SK-N-SH (cell line): Measurements from ENCODE around the gene AP4E1. TPM values are rescaled to one million over a fixed set of nuclear protein-coding genes. Genes with fewer than 3 reads are reported as not detected.
"Not testable (repeated sequence)": the region's sequence is repeated elsewhere in the genome, so short reads cannot be mapped to it uniquely, and the experiment has no call there.

Experiments used
- CTCF ChIA-PET: fragments of 300-600, 350-600 bp; formaldehyde crosslinking; extraction: SDS; loops from one replicate; lab custom pipeline; 2021; lab: Yijun Ruan, JAX
- POLR2A ChIA-PET: fragments of 350-600 bp; sonication (Branson Sonifier 250); formaldehyde crosslinking; extraction: SDS; loops from one replicate; lab custom pipeline; 2020; ENCODE audit warnings: antibody characterized with exemption, inconsistent platforms; lab: Yijun Ruan, JAX
- DNase-seq: peaks from one replicate; pipeline ENCODE4 v3.0.0; 2012
- H2AFZ ChIP-seq: fragments of 200-600 bp; sonication (generic); 2 replicates; pipeline ENCODE4 v1.8.1; 2016; ENCODE audit warnings: antibody characterized with exemption, mild to moderate bottlenecking, low read depth
- H3F3A ChIP-seq: fragments of 200-600 bp; sonication (generic); replicated peaks from 2 replicates; pipeline ENCODE3; 2016; ENCODE audit warnings: antibody characterized with exemption, mild to moderate bottlenecking; ENCODE audit not compliant: insufficient read depth
- H3K27ac ChIP-seq, 2 experiments: fragments of 200-500 bp in 1 of 2; fragments of 200-600 bp in 1 of 2; sonication (Bioruptor generic) in 1 of 2; sonication (generic), shearing (Covaris generic) in 1 of 2; 2 replicates each; pipeline versions ENCODE4 v1.5.1 to v1.6.1; 2014 to 2016; ENCODE audit warnings: low read depth in 2 of 2, inconsistent platforms in 1 of 2, low read length in 1 of 2, mild to moderate bottlenecking in 1 of 2, mixed read lengths in 1 of 2
- H3K27me3 ChIP-seq: fragments of 200-600 bp; sonication (generic), shearing (Covaris generic); 2 replicates; pipeline ENCODE4 v1.6.1; 2016; ENCODE audit warnings: mixed run types; ENCODE audit not compliant: insufficient read depth
- H3K36me3 ChIP-seq, 2 experiments: fragments of 200-500 bp in 1 of 2; fragments of 200-600 bp in 1 of 2; sonication (Bioruptor generic) in 1 of 2; sonication (generic) in 1 of 2; replicated peaks in 1 of 2; 2 replicates each; pipeline versions ENCODE3 to v1.5.1; 2014 to 2016; ENCODE audit warnings: low read length in 1 of 2, mild to moderate bottlenecking in 1 of 2; ENCODE audit not compliant: insufficient read depth in 2 of 2, control insufficient read depth in 1 of 2
- H3K4me1 ChIP-seq, 2 experiments: fragments of 200-500 bp in 1 of 2; fragments of 200-600 bp in 1 of 2; sonication (Bioruptor generic) in 1 of 2; sonication (generic), shearing (Covaris generic) in 1 of 2; 2 replicates each; pipeline versions ENCODE4 v1.5.1 to v1.6.1; 2014 to 2016; ENCODE audit warnings: low read depth in 1 of 2, low read length in 1 of 2, mixed run types in 1 of 2; ENCODE audit not compliant: insufficient read depth in 2 of 2, control insufficient read depth in 1 of 2
- H3K4me2 ChIP-seq: fragments of 200-600 bp; sonication (generic), shearing (Covaris generic); 2 replicates; pipeline ENCODE4 v1.6.1; 2017; ENCODE audit warnings: mixed run types
- H3K4me3 ChIP-seq, 2 experiments: fragments of 200-500 bp in 1 of 2; fragments of 200-600 bp in 1 of 2; sonication (Bioruptor generic) in 1 of 2; sonication (generic), shearing (Covaris generic) in 1 of 2; 2 replicates each; pipeline versions ENCODE4 v1.5.1 to v1.8.1; 2014 to 2016; ENCODE audit warnings: low read depth in 2 of 2, inconsistent platforms in 1 of 2, low read length in 1 of 2, mild to moderate bottlenecking in 1 of 2, mixed read lengths in 1 of 2, moderate library complexity in 1 of 2
- H3K79me2 ChIP-seq: fragments of 200-600 bp; sonication (generic); 2 replicates; pipeline ENCODE4 v1.8.1; 2017; ENCODE audit warnings: mild to moderate bottlenecking; ENCODE audit not compliant: insufficient read depth
- H3K9ac ChIP-seq: fragments of 200-600 bp; sonication (generic); 2 replicates; pipeline ENCODE4 v1.6.1; 2017; ENCODE audit warnings: mixed run types
- H3K9me2 ChIP-seq: fragments of 200-600 bp; sonication (generic); 2 replicates; pipeline ENCODE4 v1.6.1; 2017; ENCODE audit warnings: mixed run types
- H3K9me3 ChIP-seq: fragments of 200-600 bp; sonication (generic); 2 replicates; pipeline ENCODE4 v1.6.1; 2017; ENCODE audit warnings: mixed run types, mild to moderate bottlenecking, moderate library complexity
- H4K20me1 ChIP-seq: fragments of 200-600 bp; sonication (generic); 2 replicates; pipeline ENCODE4 v1.6.1; 2017; ENCODE audit warnings: mild to moderate bottlenecking, mixed run types; ENCODE audit not compliant: insufficient read depth
- CHD2 ChIP-seq: fragments of 150-350 bp; IDR thresholded peaks from 2 replicates; pipeline ENCODE4 v1.6.1; 2018; ENCODE audit warnings: low read length; ENCODE audit not compliant: partially characterized antibody
- CTCF ChIP-seq: fragments of 200-600 bp; sonication (generic); IDR thresholded peaks from 2 replicates; pipeline ENCODE4 v1.6.1; 2017; ENCODE audit warnings: antibody characterized with exemption, mild to moderate bottlenecking, moderate library complexity
- FOXJ3 ChIP-seq: sonication (generic); formaldehyde crosslinking; IDR thresholded peaks from 2 replicates; pipeline ENCODE4 v1.5.1; 2020; ENCODE audit warnings: mild to moderate bottlenecking, missing genetic modification reagents
- FOXM1 ChIP-seq: IDR thresholded peaks from 2 replicates; pipeline ENCODE4 v1.4.0; 2012; ENCODE audit warnings: low read depth, mild to moderate bottlenecking
- GABPA ChIP-seq: IDR thresholded peaks from 2 replicates; pipeline ENCODE4 v1.4.0; 2012; ENCODE audit warnings: low read depth, mild to moderate bottlenecking
- NRF1 ChIP-seq: IDR thresholded peaks from 2 replicates; pipeline ENCODE4 v1.6.1; 2012; ENCODE audit warnings: low read depth, mild to moderate bottlenecking, low read length
- REST ChIP-seq: IDR thresholded peaks from 2 replicates; pipeline ENCODE4 v1.6.1; 2012; ENCODE audit warnings: mild to moderate bottlenecking, low read depth, low read length, moderate library complexity
- RFX5 ChIP-seq: IDR thresholded peaks from 2 replicates; pipeline ENCODE4 v1.6.1; 2012; ENCODE audit warnings: mild to moderate bottlenecking, improper control_type of control experiment, low read length
- RXRA ChIP-seq: IDR thresholded peaks from 2 replicates; pipeline ENCODE4 v1.4.0; 2012; ENCODE audit warnings: low read depth, mild to moderate bottlenecking, borderline replicate concordance
- SIN3A ChIP-seq: IDR thresholded peaks from 2 replicates; pipeline ENCODE4 v1.6.1; 2012; ENCODE audit warnings: low read depth, mild to moderate bottlenecking, low read length, moderate library complexity, borderline replicate concordance
- SMC3 ChIP-seq: IDR thresholded peaks from 2 replicates; pipeline ENCODE4 v1.6.1; 2012; ENCODE audit warnings: low read depth, low read length, improper control_type of control experiment
- TAF1 ChIP-seq: IDR thresholded peaks from 2 replicates; pipeline ENCODE4 v1.6.1; 2012; ENCODE audit warnings: low read depth, mild to moderate bottlenecking, low read length, moderate library complexity, borderline replicate concordance
- USF1 ChIP-seq: IDR thresholded peaks from 2 replicates; pipeline ENCODE4 v1.4.0; 2012; ENCODE audit warnings: low read depth, borderline replicate concordance
- YY1 ChIP-seq: IDR thresholded peaks from 2 replicates; pipeline ENCODE4 v1.4.0; 2012; ENCODE audit warnings: low read depth, mild to moderate bottlenecking
- WGBS: methylation state at CpG from one replicate; pipeline ENCODE4 v1.1.6; 2017; ENCODE audit warnings: low lambda C conversion rate; 5-methylcytosine and 5-hydroxymethylcytosine counted together
- polyA plus RNA-seq, 3 experiments: library from polyadenylated mRNA; depleted of rRNA; stranded (reverse); fragments of >200 nt; gene quantifications; 2 replicates each; pipeline ENCODE4 v1.2.3, GENCODE V29; 2012

Gene AP4E1
- polyA plus RNA-seq, 1 of the 3 experiments (the other 2 are of a cell fraction) = 1.6 TPM

- Histone ChIP-seq H3K9ac (no peak overlapping the region), H3K9me2 (no peaks in the 10 kb centered on the region), H3K27ac (no peak overlapping the region), H4K20me1 (no peaks in the 10 kb centered on the region), H3K79me2 (no peaks in the 10 kb centered on the region), H3K9me3 (no peaks in the 10 kb centered on the region), H3F3A (no peaks in the 10 kb centered on the region), H3K36me3 (no peaks in the 10 kb centered on the region), H3K4me3 (no peak overlapping the region), H3K4me1 (no peaks in the 10 kb centered on the region), H3K27me3 (no peaks in the 10 kb centered on the region), H2AFZ (no peak overlapping the region), H3K4me2 (no peak overlapping the region)
- TF ChIP-seq USF1 (no peak), SIN3A (no peak), TAF1 (no peak), SMC3 (no peak), REST (no peak), NRF1 (no peak), CTCF (no peak), RFX5 (no peak), GABPA (no peak), CHD2 (no peak), FOXM1 (no peak), RXRA (no peak), FOXJ3 (CRISPR knock-in tag) (no peak), YY1 (no peak)
- DNase-seq = no peak
- POLR2A ChIA-PET = no interaction called here
- 58% methylated on average over 3 of the region's 3 CpGs for WGBS
- CTCF ChIA-PET = no interaction called here
These were observed 14.5 kb upstream of the AP4E1 start for GRCh38 chr15:50893976-50894375.

GRCh38 chr15:50901390-50901789 lies 7.1 kb upstream of the AP4E1 start:
- H3K36me3 ChIP-seq, H3K9ac ChIP-seq, H3K27me3 ChIP-seq, H4K20me1 ChIP-seq, H3K4me2 ChIP-seq, H3K79me2 ChIP-seq, H3K4me3 ChIP-seq, H2AFZ ChIP-seq, CTCF ChIA-PET, POLR2A ChIA-PET, H3K27ac ChIP-seq, H3F3A ChIP-seq, H3K9me2 ChIP-seq, H3K4me1 ChIP-seq, H3K9me3 ChIP-seq, DNase-seq: not testable (repeated sequence)
- 98% methylated on average over 8 of the region's 8 CpGs for WGBS
